Fibroblast of the conjunctiva (primary cell): Measurements from ENCODE around the gene HOTAIR.

Source experiments
- DNase-seq: peaks from one replicate; pipeline ENCODE4 v3.0.0-alpha.2; 2010; ENCODE audit warnings: low read depth

HOTAIR gene

DNA sequence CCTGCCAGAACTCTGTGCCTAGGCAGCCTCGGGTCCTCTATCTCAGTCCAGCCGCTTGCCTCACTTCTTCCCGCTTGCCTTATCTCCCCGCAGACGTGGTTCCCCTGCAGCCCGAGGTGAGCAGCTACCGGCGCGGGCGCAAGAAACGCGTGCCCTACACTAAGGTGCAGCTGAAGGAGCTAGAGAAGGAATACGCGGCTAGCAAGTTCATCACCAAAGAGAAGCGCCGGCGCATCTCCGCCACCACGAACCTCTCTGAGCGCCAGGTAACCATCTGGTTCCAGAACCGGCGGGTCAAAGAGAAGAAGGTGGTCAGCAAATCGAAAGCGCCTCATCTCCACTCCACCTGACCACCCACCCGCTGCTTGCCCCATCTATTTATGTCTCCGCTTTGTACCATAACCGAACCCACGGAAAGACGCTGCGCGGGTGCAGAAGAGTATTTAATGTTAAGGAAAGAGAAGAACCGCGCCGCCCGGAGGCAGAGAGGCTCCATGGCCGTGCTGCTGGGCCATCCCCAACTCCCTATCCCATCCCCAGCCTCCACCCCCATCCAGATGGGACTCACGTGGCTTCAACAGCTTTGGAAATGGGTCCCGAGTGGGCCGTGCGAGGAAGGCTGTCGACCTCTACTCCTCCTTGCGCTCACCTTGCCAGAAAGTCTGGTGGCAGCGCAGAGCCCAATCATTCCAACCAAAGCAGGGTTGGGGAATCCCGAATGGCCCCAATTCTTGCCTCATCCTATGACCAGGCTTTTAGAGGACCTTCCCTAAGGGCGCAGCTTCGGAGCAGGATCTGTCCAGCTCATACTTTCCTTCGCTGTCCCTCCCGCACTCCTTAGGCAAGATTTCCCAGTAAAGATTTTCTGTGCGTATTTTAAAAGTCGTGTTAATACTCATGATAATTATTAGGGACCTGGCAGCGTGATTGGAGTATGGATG lies 29.6 kb downstream of the HOTAIR start:
- DNase-seq: no peak

- no peak for DNase-seq
Measured at GRCh38 chr12:53944209-53944608, 30.5 kb downstream of the HOTAIR start.

DNA sequence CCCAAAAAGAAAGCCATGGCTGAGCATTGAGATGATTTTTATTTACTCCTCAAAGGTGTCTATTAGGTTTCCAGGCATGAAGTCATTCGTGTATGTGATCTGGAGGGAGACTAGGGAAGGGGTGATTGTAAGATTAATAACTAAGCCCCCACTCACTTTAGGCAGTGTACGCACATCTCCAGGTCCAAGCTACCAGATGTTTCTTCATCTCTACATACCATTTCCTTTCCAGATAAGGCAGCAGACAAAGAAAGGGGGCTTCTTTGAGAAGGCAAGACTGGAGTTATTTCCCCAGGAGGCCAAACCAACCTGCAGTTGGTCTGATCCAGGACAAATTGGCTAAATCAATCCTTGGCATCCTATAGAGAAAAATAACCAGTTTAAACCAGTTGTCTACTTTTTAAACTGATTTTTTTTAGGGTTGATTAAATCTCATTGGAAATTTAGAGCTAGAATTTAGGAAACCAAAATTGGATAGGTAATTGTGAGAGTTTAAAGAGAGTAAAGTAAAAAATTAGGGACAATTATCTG lies 32.2 kb downstream of the HOTAIR start:
- DNase-seq: no peak

DNA sequence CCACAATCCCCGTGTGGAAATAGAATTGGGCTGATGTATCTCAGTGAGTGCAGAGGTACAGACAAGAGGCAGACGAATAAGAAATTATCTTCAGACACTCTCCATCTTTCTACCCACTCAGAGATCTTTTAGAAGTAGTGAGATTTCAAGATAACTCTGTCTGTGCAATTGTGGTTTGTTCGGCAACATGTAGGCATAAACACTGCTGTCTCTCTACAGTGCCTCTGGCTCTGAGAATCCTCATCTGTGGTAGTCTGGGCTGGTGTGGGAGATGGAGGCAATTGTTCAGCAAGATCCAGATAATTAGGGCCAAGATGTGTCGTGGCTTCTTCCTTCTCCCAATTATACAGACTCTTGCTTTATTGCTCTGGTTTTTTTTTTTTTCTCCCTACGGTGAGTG lies 33.0 kb downstream of the HOTAIR start:
- no peak for DNase-seq

DNA sequence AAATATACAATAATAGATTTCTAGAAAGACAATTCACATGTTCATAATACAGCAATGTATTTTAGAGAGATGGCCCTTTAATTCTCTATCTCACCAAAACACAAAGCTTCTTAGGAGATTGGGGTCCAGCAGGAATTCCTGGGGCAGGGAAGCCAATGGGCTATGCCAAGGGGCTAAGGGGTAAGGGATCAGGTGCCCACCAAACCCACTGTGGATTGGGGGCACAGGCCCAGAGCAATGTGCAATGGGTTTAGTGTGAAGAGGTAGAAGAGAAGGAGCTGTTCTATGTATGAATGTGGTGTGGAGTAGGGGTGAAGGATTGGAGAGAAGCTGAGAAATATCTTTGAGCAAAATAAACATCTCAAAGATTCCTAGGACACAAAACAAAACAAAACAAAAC lies 33.6 kb downstream of the HOTAIR start:
- DNase-seq: no peak

GRCh38 chr12:53940443-53941014 lies 34.2 kb downstream of the HOTAIR start:
- DNase-seq: no peak

DNA sequence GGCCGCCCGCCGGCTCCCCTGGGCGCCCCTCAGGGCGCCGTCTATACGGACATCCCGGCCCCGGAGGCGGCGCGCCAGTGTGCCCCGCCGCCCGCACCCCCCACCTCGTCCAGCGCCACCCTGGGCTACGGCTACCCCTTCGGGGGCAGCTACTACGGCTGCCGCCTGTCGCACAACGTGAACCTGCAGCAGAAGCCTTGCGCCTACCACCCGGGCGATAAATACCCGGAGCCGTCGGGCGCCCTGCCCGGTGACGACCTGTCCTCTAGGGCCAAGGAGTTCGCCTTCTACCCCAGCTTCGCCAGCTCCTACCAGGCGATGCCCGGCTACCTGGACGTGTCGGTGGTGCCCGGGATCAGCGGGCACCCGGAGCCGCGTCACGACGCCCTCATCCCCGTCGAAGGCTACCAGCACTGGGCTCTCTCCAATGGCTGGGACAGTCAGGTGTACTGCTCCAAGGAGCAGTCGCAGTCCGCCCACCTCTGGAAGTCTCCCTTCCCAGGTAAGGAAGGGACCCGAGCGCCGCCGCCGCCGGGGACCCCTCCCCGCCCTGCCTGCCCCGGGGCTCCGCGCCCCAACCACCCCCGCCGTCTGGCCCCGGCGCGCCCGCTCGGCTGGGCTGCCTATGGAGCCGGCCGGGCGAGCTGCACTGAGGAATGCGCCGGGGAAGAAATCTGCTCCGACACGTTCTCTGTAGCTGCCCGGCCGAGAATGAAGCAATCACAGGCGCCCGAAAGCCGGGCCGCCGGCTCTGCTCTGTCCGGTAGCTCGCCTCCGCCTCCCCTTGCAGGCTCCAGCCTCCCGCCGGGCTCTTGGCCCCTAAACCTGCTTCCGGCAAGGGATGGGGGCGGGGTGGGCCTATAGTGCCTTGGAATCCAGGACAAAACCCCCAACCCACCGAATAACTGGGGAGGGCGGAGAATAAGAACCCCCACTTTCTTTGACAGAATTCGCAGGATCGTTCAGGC lies 35.3 kb downstream of the HOTAIR start:
- no peak for DNase-seq

- DNase-seq: no peak
Measured at GRCh38 chr12:53938326-53939140, 36.2 kb downstream of the HOTAIR start, which contains the start of gene HOXC13. Gene HOXC13 (plus strand): TSS chr12:53938831. CDS start chr12:53938907, 76 bp downstream.

DNA sequence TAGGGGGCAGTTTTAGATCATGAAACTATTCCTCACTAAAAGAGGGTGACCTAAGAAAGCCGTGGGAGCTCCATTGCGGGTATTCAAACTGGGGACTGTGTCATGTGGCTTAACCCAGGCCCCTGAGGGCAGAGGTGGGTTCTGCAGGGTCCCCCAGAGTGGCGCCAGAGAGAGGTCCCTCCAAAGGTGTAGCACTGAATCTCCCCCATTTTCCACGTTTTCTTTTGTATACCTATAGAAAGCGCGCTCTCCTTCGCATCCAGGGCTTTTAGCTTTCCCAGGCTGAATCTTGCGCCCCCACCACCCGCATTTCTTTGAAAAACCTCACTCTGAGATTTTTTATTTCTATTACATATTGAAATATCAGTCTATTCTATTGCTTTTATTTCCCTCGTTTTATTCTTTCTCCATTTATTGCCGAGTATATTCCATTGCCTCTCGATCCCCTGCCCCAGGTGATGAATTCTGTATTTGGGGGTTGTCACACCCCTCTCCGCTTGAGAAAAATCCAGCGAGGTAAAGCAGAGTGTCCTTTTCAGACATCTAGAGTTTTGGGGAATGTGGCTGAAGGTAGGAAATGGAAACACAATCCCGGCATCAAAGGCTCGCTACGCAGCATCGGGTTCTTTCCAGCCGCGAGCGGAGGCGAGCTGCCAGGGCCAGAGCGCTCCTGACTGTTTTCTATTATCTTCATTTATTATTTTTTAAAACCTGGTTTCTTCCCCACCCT lies 37.0 kb downstream of the HOTAIR start:
- no peak for DNase-seq

GRCh38 chr12:53937099-53937498 lies 37.7 kb downstream of the HOTAIR start:
- DNase-seq: no peak

GRCh38 chr12:53935383-53936341 lies 39.1 kb downstream of the HOTAIR start:
- no peak for DNase-seq

- DNase-seq: no peak
Measured at GRCh38 chr12:53932915-53933314, 41.8 kb downstream of the HOTAIR start.

DNA sequence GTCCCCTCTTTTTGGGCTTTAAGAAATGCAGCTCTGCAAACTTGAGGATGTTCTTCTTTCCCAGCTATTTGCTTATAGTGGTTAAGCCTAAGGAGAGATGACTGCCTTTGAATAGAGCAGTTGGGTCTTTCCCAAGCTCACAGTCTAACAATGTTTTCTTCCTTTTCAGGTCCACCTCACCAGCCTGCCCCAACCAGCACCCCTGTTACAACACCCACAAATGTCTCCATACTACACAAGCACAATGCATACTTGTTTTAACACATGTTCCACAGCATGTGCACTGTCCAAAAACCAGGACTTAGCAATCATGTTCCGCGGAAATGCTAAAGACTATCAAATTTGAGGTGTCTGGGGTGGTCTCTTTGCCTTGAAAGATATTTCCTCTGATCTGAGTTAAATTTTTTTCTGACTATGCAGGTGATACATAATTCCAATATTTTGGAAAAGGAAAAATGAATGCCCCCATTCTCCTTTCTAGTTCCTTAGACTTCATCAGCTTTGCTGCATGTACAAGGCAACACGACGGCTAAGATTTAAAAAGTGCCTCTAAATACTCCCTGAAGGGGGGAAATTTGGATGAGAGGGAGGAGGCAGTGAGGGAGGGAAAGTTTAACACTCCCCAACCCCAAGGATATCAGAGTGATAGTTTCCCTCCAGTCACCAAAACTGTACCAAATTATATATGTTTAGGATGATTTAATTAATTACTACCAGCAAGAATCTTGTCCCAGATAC lies 42.7 kb downstream of the HOTAIR start:
- DNase-seq: no peak

- DNase-seq: no peak
Measured at GRCh38 chr12:53930591-53931255, 44.0 kb downstream of the HOTAIR start.

DNA sequence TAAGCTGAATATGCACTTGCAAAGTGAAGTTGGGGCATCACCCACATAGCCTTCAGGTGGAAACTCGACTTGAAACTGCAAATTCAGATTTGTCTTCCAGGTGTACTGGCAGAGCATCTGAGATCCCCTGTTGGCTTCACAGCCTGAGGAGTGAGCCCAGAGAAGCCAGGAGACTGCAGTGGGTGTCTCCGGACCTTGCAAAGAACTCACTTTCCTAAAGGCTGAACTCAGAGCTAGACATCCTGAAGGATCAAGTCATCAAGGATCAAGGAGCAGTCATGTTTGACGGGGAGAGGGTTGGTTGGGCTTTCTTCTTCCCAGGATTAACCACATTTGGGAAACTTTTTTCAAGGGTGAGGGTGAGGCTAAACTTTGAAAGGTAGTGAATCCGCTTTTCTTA lies 45.2 kb downstream of the HOTAIR start:
- no peak for DNase-seq

- DNase-seq: no peak
Measured at GRCh38 chr12:53928054-53928835, 46.5 kb downstream of the HOTAIR start.
